GM12878 (cell line): ENCODE data around the gene PILRB. TPM values are rescaled to one million over a fixed set of nuclear protein-coding genes. Genes with fewer than 3 reads are reported as not detected.

Experiments
- ATAC-seq: fragments of 200-7000 bp; cut with Tn5 transposase; 3 replicates; pipeline ENCODE4 v1.9.1; 2020; ENCODE audit warnings: mild to moderate bottlenecking, moderate library complexity
- BruUV-seq: library from RNA; stranded (reverse); fragments of 400-500 nt; replicated peaks from 2 replicates; lab custom pipeline; 2021; lab: Mats Ljungman, UMichigan
- CTCF ChIA-PET: fragments of 300-600 bp; sonication (Branson Sonifier 250); formaldehyde crosslinking; extraction: SDS; loops from one replicate; lab custom pipeline; 2021; ENCODE audit warnings: inconsistent platforms; lab: Yijun Ruan, JAX
- POLR2A ChIA-PET: fragments of 350-600 bp; formaldehyde crosslinking; extraction: SDS; loops from one replicate; lab custom pipeline; 2021; ENCODE audit warnings: inconsistent platforms; lab: Charles Lee
- RAD21 ChIA-PET: fragments of 300-600 bp; sonication (Branson Sonifier 250); formaldehyde crosslinking; loops from one replicate; lab custom pipeline; 2023; ENCODE audit warnings: antibody characterized with exemption; ENCODE audit not compliant: unreplicated experiment; lab: Charles Lee
- SMC1A ChIA-PET: fragments of 300-600 bp; sonication (Branson Sonifier 250); formaldehyde crosslinking; loops from one replicate; lab custom pipeline; 2023; ENCODE audit not compliant: unreplicated experiment, uncharacterized antibody; lab: Charles Lee
- DNase-seq: peaks from one replicate; pipeline ENCODE4 v3.0.0-alpha.2; 2011; ENCODE audit warnings: low read depth, low spot score
- FAIRE-seq: peaks from 3 replicates; lab custom pipeline; 2011; peaks lifted over from hg19 to GRCh38; lab: Jason Lieb, UNC
- H2AFZ ChIP-seq: 2 replicates; pipeline ENCODE4 v1.6.0; 2011; ENCODE audit warnings: low read depth, low read length, control low read depth; ENCODE audit not compliant: control insufficient read depth
- H3K27ac ChIP-seq: 2 replicates; pipeline ENCODE4 v1.5.1; 2011; ENCODE audit warnings: control low read depth; ENCODE audit not compliant: control insufficient read depth, insufficient read depth
- H3K27me3 ChIP-seq, 2 experiments: replicated peaks in 1 of 2; 2 replicates each; pipeline versions ENCODE4 v1.6.0 to v1.6.1; 2011; ENCODE audit warnings: low read length in 1 of 2; ENCODE audit not compliant: control insufficient read depth in 2 of 2, insufficient read depth in 2 of 2
- H3K36me3 ChIP-seq, 2 experiments: 2 replicates each; pipeline ENCODE4 v1.5.1; 2011; ENCODE audit warnings: low read length in 1 of 2; ENCODE audit not compliant: control insufficient read depth in 2 of 2, insufficient read depth in 2 of 2
- H3K4me1 ChIP-seq: 2 replicates; pipeline ENCODE4 v1.6.1; 2011; ENCODE audit warnings: mild to moderate bottlenecking, low read length, moderate library complexity, mixed read lengths; ENCODE audit not compliant: control insufficient read depth, insufficient read depth
- H3K4me2 ChIP-seq: 2 replicates; pipeline ENCODE4 v1.6.0; 2011; ENCODE audit warnings: control low read depth; ENCODE audit not compliant: control insufficient read depth, insufficient read depth
- H3K4me3 ChIP-seq: fragments of 200-600 bp; sonication (generic); 2 replicates; pipeline ENCODE4 v1.5.1; 2016
- H3K79me2 ChIP-seq: 2 replicates; pipeline ENCODE4 v1.6.0; 2011; ENCODE audit warnings: low read length; ENCODE audit not compliant: control insufficient read depth, insufficient read depth
- H3K9ac ChIP-seq: 2 replicates; pipeline ENCODE4 v1.8.0; 2011; ENCODE audit warnings: low read length, control low read depth, mixed read lengths; ENCODE audit not compliant: control insufficient read depth, insufficient read depth
- H3K9me3 ChIP-seq: replicated peaks from 3 replicates; pipeline ENCODE4 v1.5.1; 2011; ENCODE audit warnings: mild to moderate bottlenecking, low read length; ENCODE audit not compliant: control insufficient read depth, insufficient read depth
- H4K20me1 ChIP-seq: 2 replicates; pipeline ENCODE4 v1.6.0; 2011; ENCODE audit not compliant: control insufficient read depth, insufficient read depth
- BACH1 ChIP-seq: fragments of 450-650 bp; IDR thresholded peaks from 2 replicates; pipeline ENCODE4 v1.6.1; 2017; ENCODE audit warnings: mild to moderate bottlenecking, borderline replicate concordance
- BCL11A ChIP-seq: IDR thresholded peaks from 2 replicates; pipeline ENCODE4 v1.6.1; 2011; ENCODE audit warnings: low read depth, low read length
- BRCA1 ChIP-seq: IDR thresholded peaks from 2 replicates; pipeline ENCODE4 v1.6.1; 2011; ENCODE audit warnings: low read depth, low read length, improper control_type of control experiment
- CBX3 ChIP-seq: fragments of 200-600 bp; sonication (generic); IDR thresholded peaks from 2 replicates; pipeline ENCODE4 v1.6.1; 2016; ENCODE audit warnings: low read depth, borderline replicate concordance
- CBX5 ChIP-seq: sonication (generic); IDR thresholded peaks from 2 replicates; pipeline ENCODE4 v1.6.1; 2016; ENCODE audit warnings: low read depth, moderate library complexity, mild to moderate bottlenecking, inconsistent platforms
- EED ChIP-seq: sonication (generic); IDR thresholded peaks from 2 replicates; pipeline ENCODE4 v1.6.1; 2016; ENCODE audit warnings: antibody characterized with exemption, low read depth
- EZH2 ChIP-seq: IDR thresholded peaks from 2 replicates; pipeline ENCODE4 v1.6.1; 2012; ENCODE audit warnings: low read depth, mild to moderate bottlenecking, control low read depth, inconsistent platforms, low read length, borderline replicate concordance; ENCODE audit not compliant: control insufficient read depth
- MTA3 ChIP-seq: IDR thresholded peaks from 2 replicates; pipeline ENCODE4 v1.6.1; 2012; ENCODE audit warnings: low read length, inconsistent platforms, borderline replicate concordance
- MYC ChIP-seq: IDR thresholded peaks from 2 replicates; pipeline ENCODE4 v1.6.1; 2011; ENCODE audit warnings: mild to moderate bottlenecking, low read length, moderate library complexity, inconsistent platforms; ENCODE audit not compliant: insufficient read depth, insufficient replicate concordance, insufficient read length, severe bottlenecking
- PAX8 ChIP-seq: fragments of 450-650 bp; IDR thresholded peaks from 2 replicates; pipeline ENCODE4 v1.6.1; 2017; ENCODE audit warnings: mild to moderate bottlenecking, moderate library complexity
- POLR2AphosphoS5 ChIP-seq: IDR thresholded peaks from 2 replicates; pipeline ENCODE4 v1.6.1; 2011; ENCODE audit warnings: mild to moderate bottlenecking, low read length, inconsistent platforms
- SIX5 ChIP-seq: IDR thresholded peaks from 2 replicates; pipeline ENCODE4 v1.6.1; 2011; ENCODE audit warnings: mild to moderate bottlenecking, low read depth, low read length, moderate library complexity; ENCODE audit not compliant: severe bottlenecking
- SREBF2 ChIP-seq: IDR thresholded peaks from 2 replicates; pipeline ENCODE4 v1.6.1; 2012; ENCODE audit warnings: mild to moderate bottlenecking, low read length
- ZNF622 ChIP-seq: fragments of 450-650 bp; IDR thresholded peaks from 2 replicates; pipeline ENCODE4 v1.6.1; 2017; ENCODE audit warnings: mild to moderate bottlenecking, inconsistent platforms
- WGBS: methylation state at CpG from one replicate; pipeline ENCODE4 v1.1.6; 2016; ENCODE audit warnings: low lambda C conversion rate; ENCODE audit not compliant: insufficient replicate concordance, insufficient coverage; ENCODE audit errors: missing lambda C conversion rate; 5-methylcytosine and 5-hydroxymethylcytosine counted together
- in situ Hi-C: fragments of 300-500 bp; cut with MboI; formaldehyde crosslinking; loops from 9 replicates; pipeline ENCODE4 v1.14.3; 2018; ENCODE audit warnings: mixed read lengths
- intact Hi-C: fragments of 100-400 bp; cut with micrococcal nuclease; formaldehyde crosslinking; loops from one replicate; pipeline ENCODE4 v1.14.2; 2022; ENCODE audit not compliant: unreplicated experiment
- polyA plus RNA-seq, 11 experiments: library from polyadenylated mRNA; depleted of rRNA in 4 of 11; unstranded in 6 of 11; stranded (reverse) in 5 of 11; fragments of >200 nt; fragmentation: Nextera tagmentation in 4 of 11; fragmentation: Illumina TruSeq in 1 of 11; extraction: Ambion mirVana in 4 of 11; extraction: Trizol in 1 of 11; gene quantifications; 1 replicate in 1 of 11; 2 replicates in 10 of 11; pipeline versions ENCODE4 v1.2.1 to v1.2.3, GENCODE V29; 2011 to 2016; ENCODE audit warnings: inconsistent platforms in 2 of 11, missing spikeins in 2 of 11, low read depth in 1 of 11
- total RNA-seq, 4 experiments: library from RNA; depleted of rRNA in 3 of 4; stranded (reverse); fragments of >200 nt in 3 of 4; fragmentation: Illumina TruSeq in 1 of 4; extraction: Trizol in 1 of 4; gene quantifications; 2 replicates each; pipeline versions ENCODE4 v1.2.1 to v1.2.3, GENCODE V29; 2013 to 2021

The PILRB gene
- total and polyA plus RNA-seq, 10 of the 15 experiments (the other 5 are each of a cell fraction or from before 2014, with no cell fraction given), result 2.6 to 50.3 (median 22.0) TPM

DNA sequence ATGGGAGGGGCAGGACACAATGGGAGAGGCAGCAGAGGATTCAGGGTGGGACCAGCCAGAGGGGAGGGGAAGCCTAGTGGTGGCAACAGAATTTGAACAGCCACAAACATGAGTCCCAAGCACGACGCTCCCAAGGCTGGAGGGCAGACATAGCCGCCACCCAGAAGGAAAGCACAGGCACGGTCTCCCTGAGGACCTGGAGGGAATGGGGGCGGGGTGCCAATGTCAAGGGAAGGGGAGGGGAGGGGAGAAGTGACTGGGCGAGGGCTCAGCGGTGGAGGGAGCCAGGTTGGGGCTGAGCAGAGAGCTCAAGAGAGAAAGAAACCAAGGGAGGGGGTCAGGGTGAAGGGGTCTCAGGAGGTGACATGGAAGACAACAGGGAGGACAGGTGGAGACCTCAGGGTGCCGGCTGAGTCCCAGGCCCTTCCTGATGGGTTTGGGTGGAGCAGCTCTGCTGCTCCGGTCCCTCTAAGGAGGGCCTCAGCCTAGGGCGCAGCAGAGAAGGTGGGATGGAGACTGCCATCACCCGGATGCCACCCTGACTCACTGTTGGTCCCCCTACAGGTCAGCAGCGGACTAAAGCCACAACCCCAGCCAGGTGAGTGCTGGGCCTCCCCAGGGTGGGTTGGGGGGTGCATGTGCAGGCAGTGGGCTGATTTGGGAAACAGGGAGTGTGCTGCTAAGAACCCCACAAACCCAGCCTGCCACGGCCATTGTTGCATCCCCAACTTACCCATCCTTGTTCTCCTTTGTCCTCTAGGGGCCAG, 39.6 kb downstream of the PILRB start:
- RAD21 ChIA-PET, result interaction anchor here (1.4 to 3.6 kb wide), 5 partner anchors 8 to 29 kb away, joined by 4 to 27 read pairs (median 8); no protein-coding TSS in a partner anchor
- no peaks in the 10 kb centered on the region for H3K36me3 ChIP-seq
- DNase-seq (no peak), FAIRE-seq (no peak), ATAC-seq (no peak)
- POLR2A ChIA-PET, result interaction anchor here (0.5 to 3.7 kb wide), 7 partner anchors 10 to 245 kb away, joined by 3 to 33 read pairs (median 7); no protein-coding TSS in a partner anchor
- WGBS, result 79% methylated on average over 10 of the region's 13 CpGs
- SMC1A ChIA-PET, result interaction anchor here (0.9 to 3.9 kb wide), 5 partner anchors 10 to 265 kb away, joined by 3 to 30 read pairs (median 20); no protein-coding TSS in a partner anchor
- H3K27ac ChIP-seq, result peak overlapping the region; percentile 17; the same call in 1 of the 2 replicates
- H3K9ac ChIP-seq, result no peak overlapping the region
- intact Hi-C loops, result loop anchor here (2.0 kb wide), 1 partner anchor 23 kb away; no protein-coding TSS in a partner anchor
- CTCF ChIA-PET, result interaction anchor here (1.0 to 3.6 kb wide), 5 partner anchors 9 to 728 kb away, joined by 3 to 25 read pairs (median 3); no protein-coding TSS in a partner anchor
- H3K4me1 ChIP-seq, result peaks cover 29% of the 10 kb centered on the region
- H3K79me2 ChIP-seq, result no peaks in the 10 kb centered on the region
- TF ChIP-seq SIX5 (no peak), BACH1 (no peak), CBX5 (no peak), EED (no peak), EZH2 (no peak), CBX3 (no peak), MTA3 (no peak), BRCA1 (no peak), PAX8 (no peak), POLR2AphosphoS5 (no peak), BCL11A (no peak), ZNF622 (no peak), MYC (no peak), SREBF2 (no peak)
- in situ Hi-C loops, result no loop called here
- H3K4me2 ChIP-seq, result peak overlapping the region; percentile 54
- BruUV-seq, result no TSS peak
- H3K27me3 ChIP-seq, result no peaks in the 10 kb centered on the region
- H2AFZ ChIP-seq, result no peak overlapping the region
- H4K20me1 ChIP-seq, result no peaks in the 10 kb centered on the region
- 0 out of 2 replicates have a peak overlapping the region, but pooled peaks have one; percentile 14 for H3K4me3 ChIP-seq
- H3K9me3 ChIP-seq, result no peaks in the 10 kb centered on the region
